Liver (tissue), 9 donors: ENCODE measurements around the gene CD27. TPM values are rescaled to one million over a fixed set of nuclear protein-coding genes. Genes with fewer than 3 reads are reported as not detected.

Experiments used
- DNase-seq: peaks from one replicate; pipeline ENCODE4 v3.0.0-alpha.2; 2017; ENCODE audit warnings: low spot score
- H3K27ac ChIP-seq, 2 donors: one replicate each; pipeline ENCODE4 v1.7.0; 2013; ENCODE audit warnings: inconsistent platforms in 2 of 2, low read length in 2 of 2, control low read depth in 1 of 2, low read depth in 1 of 2, mild to moderate bottlenecking in 1 of 2
- H3K27me3 ChIP-seq, 4 donors: one replicate each; pipeline versions ENCODE4 v1.6.1 to v1.7.0; 2013; ENCODE audit warnings: low read length in 3 of 4, inconsistent platforms in 1 of 4, mild to moderate bottlenecking in 1 of 4, moderate library complexity in 1 of 4; ENCODE audit not compliant: control insufficient read depth in 4 of 4, insufficient read depth in 4 of 4
- H3K36me3 ChIP-seq, 4 donors: one replicate each; pipeline versions ENCODE4 v1.6.1 to v1.7.0; 2013; ENCODE audit warnings: low read length in 3 of 4, mild to moderate bottlenecking in 3 of 4, low read depth in 1 of 4, moderate library complexity in 1 of 4; ENCODE audit not compliant: control insufficient read depth in 4 of 4, insufficient read depth in 3 of 4
- H3K4me1 ChIP-seq, 4 donors: one replicate each; pipeline versions ENCODE4 v1.6.1 to v1.7.0; 2013; ENCODE audit warnings: low read length in 3 of 4, mild to moderate bottlenecking in 3 of 4, moderate library complexity in 1 of 4; ENCODE audit not compliant: control insufficient read depth in 4 of 4, insufficient read depth in 4 of 4
- H3K4me3 ChIP-seq, 3 donors: one replicate each; pipeline versions ENCODE4 v1.6.1 to v1.7.0; 2013; ENCODE audit warnings: low read length in 3 of 3, control low read depth in 1 of 3, low read depth in 1 of 3, mild to moderate bottlenecking in 1 of 3
- H3K9ac ChIP-seq, 2 donors: one replicate each; pipeline ENCODE4 v1.7.0; 2013; ENCODE audit warnings: low read length in 2 of 2, mild to moderate bottlenecking in 2 of 2, moderate library complexity in 2 of 2, control low read depth in 1 of 2, low read depth in 1 of 2
- H3K9me3 ChIP-seq, 4 donors: one replicate each; pipeline versions ENCODE4 v1.6.1 to v1.7.0; 2013; ENCODE audit warnings: low read length in 3 of 4; ENCODE audit not compliant: control insufficient read depth in 4 of 4
- EGR1 ChIP-seq, 2 donors: IDR thresholded peaks; 2 replicates each; pipeline ENCODE4 v1.6.1; 2016 to 2018; ENCODE audit warnings: antibody characterized with exemption in 2 of 2, low read depth in 2 of 2
- FOXA1 ChIP-seq: IDR thresholded peaks from 2 replicates; pipeline ENCODE4 v1.6.1; 2016; ENCODE audit warnings: antibody characterized with exemption
- FOXA2 ChIP-seq: IDR thresholded peaks from 2 replicates; pipeline ENCODE4 v1.6.1; 2016; ENCODE audit warnings: antibody characterized with exemption
- GABPA ChIP-seq, 2 donors: IDR thresholded peaks in 1 of 2; conservative IDR thresholded peaks in 1 of 2; 2 replicates each; pipeline ENCODE4 v1.6.1; 2016; ENCODE audit warnings: antibody characterized with exemption in 2 of 2, mild to moderate bottlenecking in 1 of 2, moderate library complexity in 1 of 2
- HNF4A ChIP-seq, 2 donors: conservative IDR thresholded peaks; 2 replicates each; pipeline ENCODE4 v1.6.1; 2016; ENCODE audit warnings: antibody characterized with exemption in 2 of 2, mild to moderate bottlenecking in 2 of 2
- HNF4G ChIP-seq: IDR thresholded peaks from 2 replicates; pipeline ENCODE4 v1.6.1; 2016; ENCODE audit warnings: antibody characterized with exemption
- JUND ChIP-seq, 2 donors: IDR thresholded peaks; 2 replicates each; pipeline ENCODE4 v1.6.1; 2016; ENCODE audit warnings: antibody characterized with exemption in 2 of 2
- NR2F2 ChIP-seq: IDR thresholded peaks from 2 replicates; pipeline ENCODE4 v1.6.1; 2016; ENCODE audit warnings: antibody characterized with exemption
- RAD21 ChIP-seq, 2 donors: IDR thresholded peaks; 2 replicates each; pipeline ENCODE4 v1.6.1; 2016; ENCODE audit warnings: antibody characterized with exemption in 2 of 2, mild to moderate bottlenecking in 2 of 2
- RXRA ChIP-seq, 2 donors: IDR thresholded peaks; 2 replicates each; pipeline ENCODE4 v1.6.1; 2017 to 2018; ENCODE audit warnings: antibody characterized with exemption in 2 of 2, mild to moderate bottlenecking in 1 of 2
- SP1 ChIP-seq: IDR thresholded peaks from 2 replicates; pipeline ENCODE4 v1.6.1; 2018; ENCODE audit warnings: antibody characterized with exemption, mild to moderate bottlenecking
- TAF1 ChIP-seq: conservative IDR thresholded peaks from 2 replicates; pipeline ENCODE4 v1.6.1; 2016; ENCODE audit warnings: antibody characterized with exemption, mild to moderate bottlenecking
- YY1 ChIP-seq: IDR thresholded peaks from 2 replicates; pipeline ENCODE4 v1.6.1; 2016; ENCODE audit warnings: antibody characterized with exemption, mild to moderate bottlenecking
- WGBS: extraction: QIAGEN DNeasy Blood & Tissue Kit; methylation state at CpG from one replicate; pipeline ENCODE4 v1.1.7; 2013; 5-methylcytosine and 5-hydroxymethylcytosine counted together
- polyA plus RNA-seq, 2 donors: library from polyadenylated mRNA; stranded (reverse) in 1 of 2; unstranded in 1 of 2; fragments of 200-250 nt in 1 of 2; fragments of >200 nt in 1 of 2; fragmentation: Nextera tagmentation in 1 of 2; extraction: Ambion mirVana in 1 of 2; gene quantifications; one replicate each; pipeline versions ENCODE4 v1.2.1 to v1.2.3, GENCODE V29; 2013 to 2015
- total RNA-seq, 2 donors: library from RNA; depleted of rRNA; stranded (reverse); fragments of >200 nt; gene quantifications; one replicate each; pipeline ENCODE4 v1.2.3, GENCODE V29; 2014
- TF ChIP-seq, protein P1 (sequence below): IDR thresholded peaks from 2 replicates; pipeline ENCODE4 v1.6.1; 2016; ENCODE audit warnings: antibody characterized with exemption
- TF ChIP-seq, protein P2 (sequence below): IDR thresholded peaks from 2 replicates; pipeline ENCODE4 v1.6.1; 2016; ENCODE audit warnings: antibody characterized with exemption
- TF ChIP-seq, protein P3 (sequence below): IDR thresholded peaks from 2 replicates; pipeline ENCODE4 v1.6.1; 2016; ENCODE audit warnings: antibody characterized with exemption
- TF ChIP-seq, protein P4 (sequence below): IDR thresholded peaks from 2 replicates; pipeline ENCODE4 v1.6.1; 2016; ENCODE audit warnings: antibody characterized with exemption, mild to moderate bottlenecking
- TF ChIP-seq, protein P5 (sequence below): fragments of 150-350 bp; IDR thresholded peaks from 2 replicates; pipeline ENCODE4 v1.5.1; 2017; ENCODE audit warnings: improper control_type of control experiment, low read depth, low read length; ENCODE audit not compliant: missing input control
- donor health status: healthy.
- donor health status: healthy.
- donor health status: healthy.
- donor health status: healthy.
- donor health status: healthy.

The CD27 gene
- total and polyA plus RNA-seq, 4 donors = 0.28 to 2.5 (median 0.62) TPM

DNA sequence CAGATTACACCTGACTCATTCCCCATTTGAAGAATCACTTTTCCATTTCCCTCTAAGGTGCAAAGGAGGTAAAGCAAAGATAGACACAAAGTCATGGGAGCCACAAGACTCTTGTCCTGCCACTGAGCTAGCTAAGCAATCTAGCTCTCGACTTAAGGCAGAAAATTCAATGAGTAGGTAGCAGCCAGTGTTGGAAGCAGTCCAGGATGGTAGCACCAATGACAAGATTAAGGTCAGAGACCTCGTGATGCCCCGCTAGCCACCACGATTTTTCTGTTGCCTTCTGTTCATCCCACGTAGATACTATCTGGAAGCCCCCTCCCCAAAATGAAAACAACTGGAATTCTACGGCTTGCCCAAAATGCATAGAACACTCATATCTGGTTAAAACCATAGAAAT lies 24.3 kb downstream of the CD27 start:
- no peak for DNase-seq
- peaks cover 10 to 30% (median 20%) of the 10 kb centered on the region in 4 donors for H3K4me1 ChIP-seq
- H3K27me3 ChIP-seq = no peaks in the 10 kb centered on the region
- 42% methylated on average over 6 of the region's 6 CpGs for WGBS
- peak overlapping the region in 1 of 2 donors; percentile 22 for H3K27ac ChIP-seq
- TF ChIP-seq EGR1 (IDR thresholded peaks at IDR 0.05; ENCODE audit: low read depth in 2 of 2) (no peak), SP1 (no peak), GABPA (IDR thresholded peaks at IDR 0.05 in 1 of 2, conservative IDR thresholded peaks at IDR 0.05 in 1 of 2) (no peak), NR2F2 (no peak), JUND (IDR thresholded peaks at IDR 0.05) (no peak), FOXA1 (no peak), TAF1 (no peak), HNF4G (no peak), RAD21 (IDR thresholded peaks at IDR 0.05) (no peak), HNF4A (conservative IDR thresholded peaks at IDR 0.05) (no peak), RXRA (IDR thresholded peaks at IDR 0.05) (no peak), FOXA2 (no peak), YY1 (no peak)
- TF ChIP-seq, protein P1, sequence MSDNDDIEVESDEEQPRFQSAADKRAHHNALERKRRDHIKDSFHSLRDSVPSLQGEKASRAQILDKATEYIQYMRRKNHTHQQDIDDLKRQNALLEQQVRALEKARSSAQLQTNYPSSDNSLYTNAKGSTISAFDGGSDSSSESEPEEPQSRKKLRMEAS = no peak
- TF ChIP-seq, protein P2, sequence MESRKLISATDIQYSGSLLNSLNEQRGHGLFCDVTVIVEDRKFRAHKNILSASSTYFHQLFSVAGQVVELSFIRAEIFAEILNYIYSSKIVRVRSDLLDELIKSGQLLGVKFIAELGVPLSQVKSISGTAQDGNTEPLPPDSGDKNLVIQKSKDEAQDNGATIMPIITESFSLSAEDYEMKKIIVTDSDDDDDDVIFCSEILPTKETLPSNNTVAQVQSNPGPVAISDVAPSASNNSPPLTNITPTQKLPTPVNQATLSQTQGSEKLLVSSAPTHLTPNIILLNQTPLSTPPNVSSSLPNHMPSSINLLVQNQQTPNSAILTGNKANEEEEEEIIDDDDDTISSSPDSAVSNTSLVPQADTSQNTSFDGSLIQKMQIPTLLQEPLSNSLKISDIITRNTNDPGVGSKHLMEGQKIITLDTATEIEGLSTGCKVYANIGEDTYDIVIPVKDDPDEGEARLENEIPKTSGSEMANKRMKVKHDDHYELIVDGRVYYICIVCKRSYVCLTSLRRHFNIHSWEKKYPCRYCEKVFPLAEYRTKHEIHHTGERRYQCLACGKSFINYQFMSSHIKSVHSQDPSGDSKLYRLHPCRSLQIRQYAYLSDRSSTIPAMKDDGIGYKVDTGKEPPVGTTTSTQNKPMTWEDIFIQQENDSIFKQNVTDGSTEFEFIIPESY = no peak
- TF ChIP-seq, protein P3, sequence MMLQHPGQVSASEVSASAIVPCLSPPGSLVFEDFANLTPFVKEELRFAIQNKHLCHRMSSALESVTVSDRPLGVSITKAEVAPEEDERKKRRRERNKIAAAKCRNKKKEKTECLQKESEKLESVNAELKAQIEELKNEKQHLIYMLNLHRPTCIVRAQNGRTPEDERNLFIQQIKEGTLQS = no peak
- TF ChIP-seq, protein P4, sequence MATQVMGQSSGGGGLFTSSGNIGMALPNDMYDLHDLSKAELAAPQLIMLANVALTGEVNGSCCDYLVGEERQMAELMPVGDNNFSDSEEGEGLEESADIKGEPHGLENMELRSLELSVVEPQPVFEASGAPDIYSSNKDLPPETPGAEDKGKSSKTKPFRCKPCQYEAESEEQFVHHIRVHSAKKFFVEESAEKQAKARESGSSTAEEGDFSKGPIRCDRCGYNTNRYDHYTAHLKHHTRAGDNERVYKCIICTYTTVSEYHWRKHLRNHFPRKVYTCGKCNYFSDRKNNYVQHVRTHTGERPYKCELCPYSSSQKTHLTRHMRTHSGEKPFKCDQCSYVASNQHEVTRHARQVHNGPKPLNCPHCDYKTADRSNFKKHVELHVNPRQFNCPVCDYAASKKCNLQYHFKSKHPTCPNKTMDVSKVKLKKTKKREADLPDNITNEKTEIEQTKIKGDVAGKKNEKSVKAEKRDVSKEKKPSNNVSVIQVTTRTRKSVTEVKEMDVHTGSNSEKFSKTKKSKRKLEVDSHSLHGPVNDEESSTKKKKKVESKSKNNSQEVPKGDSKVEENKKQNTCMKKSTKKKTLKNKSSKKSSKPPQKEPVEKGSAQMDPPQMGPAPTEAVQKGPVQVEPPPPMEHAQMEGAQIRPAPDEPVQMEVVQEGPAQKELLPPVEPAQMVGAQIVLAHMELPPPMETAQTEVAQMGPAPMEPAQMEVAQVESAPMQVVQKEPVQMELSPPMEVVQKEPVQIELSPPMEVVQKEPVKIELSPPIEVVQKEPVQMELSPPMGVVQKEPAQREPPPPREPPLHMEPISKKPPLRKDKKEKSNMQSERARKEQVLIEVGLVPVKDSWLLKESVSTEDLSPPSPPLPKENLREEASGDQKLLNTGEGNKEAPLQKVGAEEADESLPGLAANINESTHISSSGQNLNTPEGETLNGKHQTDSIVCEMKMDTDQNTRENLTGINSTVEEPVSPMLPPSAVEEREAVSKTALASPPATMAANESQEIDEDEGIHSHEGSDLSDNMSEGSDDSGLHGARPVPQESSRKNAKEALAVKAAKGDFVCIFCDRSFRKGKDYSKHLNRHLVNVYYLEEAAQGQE = no peak
- TF ChIP-seq, protein P5, sequence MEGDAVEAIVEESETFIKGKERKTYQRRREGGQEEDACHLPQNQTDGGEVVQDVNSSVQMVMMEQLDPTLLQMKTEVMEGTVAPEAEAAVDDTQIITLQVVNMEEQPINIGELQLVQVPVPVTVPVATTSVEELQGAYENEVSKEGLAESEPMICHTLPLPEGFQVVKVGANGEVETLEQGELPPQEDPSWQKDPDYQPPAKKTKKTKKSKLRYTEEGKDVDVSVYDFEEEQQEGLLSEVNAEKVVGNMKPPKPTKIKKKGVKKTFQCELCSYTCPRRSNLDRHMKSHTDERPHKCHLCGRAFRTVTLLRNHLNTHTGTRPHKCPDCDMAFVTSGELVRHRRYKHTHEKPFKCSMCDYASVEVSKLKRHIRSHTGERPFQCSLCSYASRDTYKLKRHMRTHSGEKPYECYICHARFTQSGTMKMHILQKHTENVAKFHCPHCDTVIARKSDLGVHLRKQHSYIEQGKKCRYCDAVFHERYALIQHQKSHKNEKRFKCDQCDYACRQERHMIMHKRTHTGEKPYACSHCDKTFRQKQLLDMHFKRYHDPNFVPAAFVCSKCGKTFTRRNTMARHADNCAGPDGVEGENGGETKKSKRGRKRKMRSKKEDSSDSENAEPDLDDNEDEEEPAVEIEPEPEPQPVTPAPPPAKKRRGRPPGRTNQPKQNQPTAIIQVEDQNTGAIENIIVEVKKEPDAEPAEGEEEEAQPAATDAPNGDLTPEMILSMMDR = no peak
- no peaks in the 10 kb centered on the region for H3K9me3 ChIP-seq
- H3K4me3 ChIP-seq = peak overlapping the region in 1 of 3 donors; percentile 77
- no peak overlapping the region for H3K9ac ChIP-seq
- H3K36me3 ChIP-seq = peaks cover 2 to 11% (median 8%) of the 10 kb centered on the region in 4 donors
